Measurements from ENCODE around the gene OR2V2. TPM values are rescaled to one million over a fixed set of nuclear protein-coding genes. Genes with fewer than 3 reads are reported as not detected.
A peak's percentile ranks its signal among the peaks of the same experiment; 100 is the strongest.

The OR2V2 gene
- total and polyA plus RNA-seq, 2 donors (not counting 1 experiment from before 2014, with no cell fraction given) = not detected

DNA sequence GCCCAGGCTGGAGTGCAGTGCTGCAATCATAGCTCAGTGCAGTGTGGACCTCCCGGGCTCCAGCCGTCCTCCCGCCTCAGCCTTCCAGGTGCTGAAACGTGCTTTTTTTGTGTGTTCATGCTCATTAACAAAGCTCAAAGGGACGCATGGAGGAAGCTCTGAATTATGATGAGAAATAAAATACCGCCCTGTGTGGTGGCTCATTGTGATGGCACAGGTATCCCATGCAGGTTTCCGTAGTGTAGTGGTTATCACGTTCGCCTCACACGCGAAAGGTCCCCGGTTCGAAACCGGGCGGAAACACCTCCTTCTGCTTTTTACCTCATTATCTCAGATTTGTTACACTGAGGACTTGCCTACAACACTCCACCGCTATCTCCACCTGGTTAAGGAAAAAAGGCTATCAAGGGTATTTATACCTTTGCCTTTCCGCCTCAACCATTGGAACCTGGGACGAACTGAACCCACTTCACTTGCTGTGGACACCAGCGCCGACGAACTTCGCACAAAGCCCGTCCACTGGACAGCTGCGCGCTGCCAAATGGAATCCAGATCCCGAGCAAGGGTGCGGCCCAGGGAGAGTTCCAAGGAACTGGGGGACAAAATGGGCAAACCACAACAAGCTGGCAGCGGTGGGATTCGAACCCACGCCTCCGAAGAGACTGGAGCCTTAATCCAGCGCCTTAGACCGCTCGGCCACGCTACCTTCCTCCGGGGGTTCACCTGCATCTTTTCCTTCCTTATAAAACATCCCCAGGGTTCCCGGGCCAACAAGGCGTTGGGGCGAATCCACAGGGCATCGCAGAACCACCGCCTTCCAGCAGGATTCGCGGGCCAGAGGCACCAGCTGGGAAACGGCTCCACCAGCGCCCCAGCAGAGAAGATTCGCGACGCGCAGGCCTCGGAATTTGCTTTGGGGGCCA is 26.3 kb downstream of the OR2V2 start:
- WGBS (ENCODE audit: insufficient coverage) = 13% methylated on average over 47 of the region's 50 CpGs
- no peaks in the 10 kb centered on the region for H3K79me2 ChIP-seq (ENCODE audit: control insufficient read depth, insufficient read depth, low read length)
- peak overlapping the region; percentile 56 for H2AFZ ChIP-seq (ENCODE audit: insufficient read depth, low read depth, low read length, poor library complexity, severe bottlenecking)
- POLR2A ChIA-PET = interaction anchor here (0.7 to 1.5 kb wide), 3 partner anchors 11 to 33 kb away, joined by 3 to 7 read pairs (median 6); no protein-coding TSS in a partner anchor
- H4K20me1 ChIP-seq (ENCODE audit: control insufficient read depth, insufficient read depth, low read length, poor library complexity, severe bottlenecking) = no peaks in the 10 kb centered on the region
- no peak for TF ChIP-seq EZH2 (IDR thresholded peaks at IDR 0.05; ENCODE audit: borderline replicate concordance, insufficient read depth, low read depth, low read length, poor library complexity, severe bottlenecking)
- peak; percentile 2 for TF ChIP-seq CTCF (IDR thresholded peaks at IDR 0.05)
- H3K4me2 ChIP-seq (replicated peaks; ENCODE audit: low read depth, low read length, poor library complexity, severe bottlenecking) = peak overlapping the region; percentile 72
- Mint-ChIP-seq H3K4me3 (peak overlapping the region; percentile 85), H3K27ac (peak overlapping the region; percentile 86), H3K27me3 (peaks cover 28% of the 10 kb centered on the region), H3K9me3 (ENCODE audit: insufficient read depth) (no peaks in the 10 kb centered on the region), H3K4me1 (peaks cover 29% of the 10 kb centered on the region)
- no peaks in the 10 kb centered on the region for H3K36me3 ChIP-seq (replicated peaks in 1 of 2; ENCODE audit: control extremely low read depth in 1 of 2, control insufficient read depth in 1 of 2, extremely low read depth in 1 of 2, insufficient read depth in 2 of 2, low read length in 1 of 2)
- peak overlapping the region in 4 of 5 experiments; percentile 18 to 52 (median 34) for H3K4me3 ChIP-seq (ENCODE audit: control extremely low read depth in 1 of 5, extremely low read depth in 1 of 5, insufficient read depth in 1 of 5, low read depth in 2 of 5, low read length in 4 of 5)
- ATAC-seq (ENCODE audit: low read depth) = peak; percentile 69
- H3K4me1 ChIP-seq (ENCODE audit: control insufficient read depth in 2 of 2, insufficient read depth in 2 of 2, low read length in 2 of 2) = peaks cover 27 to 29% of the 10 kb centered on the region in 2 donors
- H3K27ac ChIP-seq (ENCODE audit: low read length in 2 of 2) = no peak overlapping the region
- H3K9me3 ChIP-seq (ENCODE audit: control extremely low read depth in 1 of 3, control insufficient read depth in 2 of 3, insufficient read depth in 1 of 3, low read length in 2 of 3) = peaks cover 3 to 39% (median 3%) of the 10 kb centered on the region in 3 donors
- intact Hi-C loops (cut with micrococcal nuclease) = loop anchor here (1.0 to 5.0 kb wide), 3 partner anchors 14 to 391 kb away; no protein-coding TSS in a partner anchor
- peak overlapping the region; percentile 48 for H3K9ac ChIP-seq (ENCODE audit: low read length)
- peak; percentile 79 for DNase-seq
- H3K27me3 ChIP-seq (replicated peaks in 1 of 4; ENCODE audit: control extremely low read depth in 1 of 4, control insufficient read depth in 3 of 4, insufficient read depth in 4 of 4, low read length in 3 of 4) = peaks cover 0 to 54% (median 16%) of the 10 kb centered on the region in 4 experiments
- CTCF ChIA-PET = interaction anchor here (0.7 to 2.7 kb wide), 16 partner anchors 8 to 390 kb away, joined by 3 to 18 read pairs (median 4); partner anchors contain the start of genes TRIM41 and TRIM52

Data from B cell (primary cell).